Measurements from ENCODE around the gene POLR2L. TPM values are rescaled to one million over a fixed set of nuclear protein-coding genes. Genes with fewer than 3 reads are reported as not detected.
A peak's percentile ranks its signal among the peaks of the same experiment; 100 is the strongest.

Gene POLR2L
- total RNA-seq, 6 experiments from 2014 or later: 439 to 504 (median 478) TPM

- Mint-ChIP-seq H3K36me3 (ENCODE audit: low read depth) (peaks cover 6% of the 10 kb centered on the region; the same call in 1 of the 2 replicates), H3K27ac (no peak overlapping the region), H3K27me3 (ENCODE audit: insufficient read depth) (peaks cover 15% of the 10 kb centered on the region), H3K4me1 (ENCODE audit: low read depth) (peaks cover 6% of the 10 kb centered on the region), H3K9me3 (no peaks in the 10 kb centered on the region), H3K4me3 (peak overlapping the region; percentile 24; the same call in 1 of the 2 replicates)
- DNase-seq: no peak
- no peak for TF ChIP-seq CTCF (IDR thresholded peaks at IDR 0.05)
Measured at GRCh38 chr11:826227-826621, 16.1 kb downstream of the POLR2L start.

GRCh38 chr11:825366-826226 lies 16.7 kb downstream of the POLR2L start:
- TF ChIP-seq CTCF (IDR thresholded peaks at IDR 0.05): no peak
- Mint-ChIP-seq H3K4me1 (ENCODE audit: low read depth) (peaks cover 10% of the 10 kb centered on the region), H3K27me3 (ENCODE audit: insufficient read depth) (peaks cover 15% of the 10 kb centered on the region), H3K9me3 (no peaks in the 10 kb centered on the region), H3K36me3 (ENCODE audit: low read depth) (peaks cover 6% of the 10 kb centered on the region; the same call in 1 of the 2 replicates), H3K27ac (no peak overlapping the region), H3K4me3 (no peak overlapping the region)
- no peak for DNase-seq

DNA sequence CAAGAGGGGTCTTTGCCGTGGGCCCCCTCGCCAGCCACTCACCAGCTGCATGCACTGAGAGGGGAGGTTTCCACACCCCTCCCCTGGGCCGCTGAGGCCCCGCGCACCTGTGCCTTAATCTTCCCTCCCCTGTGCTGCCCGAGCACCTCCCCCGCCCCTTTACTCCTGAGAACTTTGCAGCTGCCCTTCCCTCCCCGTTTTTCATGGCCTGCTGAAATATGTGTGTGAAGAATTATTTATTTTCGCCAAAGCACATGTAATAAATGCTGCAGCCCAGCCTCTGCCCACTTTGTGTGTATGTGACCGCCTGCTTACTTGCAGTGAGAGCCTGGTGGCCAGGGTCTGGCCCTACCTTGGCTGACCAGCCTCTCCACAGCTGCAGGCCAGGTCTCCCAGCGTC lies 17.4 kb downstream of the POLR2L start:
- peaks cover 10% of the 10 kb centered on the region for H3K4me1 Mint-ChIP-seq (ENCODE audit: low read depth)
- no peak for TF ChIP-seq CTCF (IDR thresholded peaks at IDR 0.05)
- H3K36me3 Mint-ChIP-seq (ENCODE audit: low read depth): peaks cover 6% of the 10 kb centered on the region; the same call in 1 of the 2 replicates
- H3K4me3 Mint-ChIP-seq: no peak overlapping the region
- H3K27me3 Mint-ChIP-seq (ENCODE audit: insufficient read depth): peaks cover 15% of the 10 kb centered on the region
- no peak overlapping the region for H3K27ac Mint-ChIP-seq
- no peaks in the 10 kb centered on the region for H3K9me3 Mint-ChIP-seq
- no peak for DNase-seq

- no peak for DNase-seq
- Mint-ChIP-seq H3K9me3 (no peaks in the 10 kb centered on the region), H3K4me1 (ENCODE audit: low read depth) (peaks cover 10% of the 10 kb centered on the region), H3K27ac (no peak overlapping the region), H3K36me3 (ENCODE audit: low read depth) (peaks cover 6% of the 10 kb centered on the region; the same call in 1 of the 2 replicates), H3K27me3 (ENCODE audit: insufficient read depth) (peaks cover 15% of the 10 kb centered on the region), H3K4me3 (no peak overlapping the region)
- no peak for TF ChIP-seq CTCF (IDR thresholded peaks at IDR 0.05)
Measured at GRCh38 chr11:824292-824880, 17.9 kb downstream of the POLR2L start.

GRCh38 chr11:823441-824291 lies 18.7 kb downstream of the POLR2L start:
- Mint-ChIP-seq H3K27ac (no peak overlapping the region), H3K27me3 (ENCODE audit: insufficient read depth) (peaks cover 15% of the 10 kb centered on the region), H3K36me3 (ENCODE audit: low read depth) (peaks cover 6% of the 10 kb centered on the region; the same call in 1 of the 2 replicates), H3K4me1 (ENCODE audit: low read depth) (peaks cover 12% of the 10 kb centered on the region), H3K9me3 (no peaks in the 10 kb centered on the region), H3K4me3 (no peak overlapping the region)
- TF ChIP-seq CTCF (IDR thresholded peaks at IDR 0.05): no peak
- no peak for DNase-seq

Measured in HFFc6 (cell line).